ENCODE results near the gene ELFN2. TPM values are rescaled to one million over a fixed set of nuclear protein-coding genes. Genes with fewer than 3 reads are reported as not detected.

Gene ELFN2
- polyA plus RNA-seq, 1 donor from 2014 or later, result not detected

DNA sequence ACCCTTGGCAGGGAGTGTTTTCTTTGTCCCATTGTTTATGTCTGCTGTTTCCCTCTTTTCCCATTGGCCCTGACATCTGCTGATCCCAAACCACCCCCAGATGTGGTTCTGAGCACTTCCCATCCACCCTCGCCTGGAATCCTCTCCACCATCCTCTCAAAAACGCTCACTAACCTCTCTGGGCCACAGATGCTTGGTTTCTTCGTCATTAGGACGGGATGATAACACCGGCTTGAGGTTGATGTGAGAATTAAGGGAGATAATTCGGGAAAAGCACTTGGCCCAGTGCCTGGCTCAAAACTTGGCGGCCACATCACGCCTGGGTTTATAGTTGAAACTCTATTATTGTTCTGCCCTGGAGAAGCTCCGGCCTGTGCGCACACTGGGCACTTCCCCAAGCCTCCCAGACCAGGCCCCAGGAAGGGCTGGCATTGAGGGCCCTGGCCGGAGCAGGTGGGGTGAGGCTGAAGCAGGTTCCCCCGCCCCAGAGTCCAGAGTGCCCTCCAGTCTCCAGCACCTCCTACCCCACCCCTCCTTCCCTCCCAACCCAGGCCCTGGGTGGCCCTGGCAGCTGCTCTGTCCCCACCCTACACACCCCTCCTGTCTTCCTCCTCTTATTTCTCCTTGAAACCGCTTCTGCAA is 81.3 kb downstream of the ELFN2 start:
- peaks cover 3% of the 10 kb centered on the region for H3K36me3 Mint-ChIP-seq
- H3K4me1 Mint-ChIP-seq, result peaks cover 0 to 1% (median 0%) of the 10 kb centered on the region in 3 donors
- peaks cover 6% of the 10 kb centered on the region for H3K27me3 Mint-ChIP-seq
- no peak overlapping the region for H3K27ac Mint-ChIP-seq
- no peak overlapping the region for H3K4me3 Mint-ChIP-seq
- no peaks in the 10 kb centered on the region for H3K9me3 Mint-ChIP-seq

DNA sequence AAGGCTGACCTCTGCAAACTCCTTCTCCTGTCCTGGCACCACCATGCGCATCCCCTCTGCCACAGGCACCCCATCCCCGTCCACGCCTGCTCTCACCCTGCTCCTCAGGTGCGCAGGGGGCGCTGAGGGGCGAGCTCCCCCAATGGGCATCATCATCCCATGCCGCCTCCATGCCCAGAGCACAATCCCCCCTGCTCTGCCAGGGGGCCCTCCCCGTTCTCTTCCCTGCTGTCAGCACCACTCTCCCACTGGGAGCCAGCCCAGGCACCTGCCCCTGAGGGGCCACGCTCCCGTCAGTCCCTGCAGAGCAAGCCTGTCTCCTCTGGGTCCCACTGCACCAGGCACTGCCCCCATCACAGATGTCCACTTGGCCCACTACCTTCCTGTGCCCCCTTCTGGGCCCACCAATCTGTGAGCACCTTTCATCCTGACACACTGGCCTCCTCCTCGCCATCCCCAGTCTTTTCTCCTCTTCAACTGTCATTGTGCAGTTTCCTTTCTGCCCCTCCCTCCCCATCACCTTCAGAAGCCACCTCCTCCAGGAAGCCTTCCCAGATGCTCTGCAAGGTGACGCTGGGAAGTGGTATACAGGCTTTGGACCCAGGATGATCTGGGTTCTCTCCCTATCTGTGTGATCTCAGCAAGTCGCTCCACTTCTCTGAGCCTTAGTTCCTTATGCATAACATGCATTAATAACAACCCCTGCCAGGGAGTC is 82.4 kb downstream of the ELFN2 start:
- Mint-ChIP-seq H3K27me3 (peaks cover 6% of the 10 kb centered on the region), H3K9me3 (no peaks in the 10 kb centered on the region), H3K27ac (peak overlapping the region in 1 of 3 donors; percentile 67), H3K36me3 (peaks cover 3% of the 10 kb centered on the region), H3K4me3 (no peak overlapping the region), H3K4me1 (peaks cover 0 to 1% (median 0%) of the 10 kb centered on the region in 3 donors)

DNA sequence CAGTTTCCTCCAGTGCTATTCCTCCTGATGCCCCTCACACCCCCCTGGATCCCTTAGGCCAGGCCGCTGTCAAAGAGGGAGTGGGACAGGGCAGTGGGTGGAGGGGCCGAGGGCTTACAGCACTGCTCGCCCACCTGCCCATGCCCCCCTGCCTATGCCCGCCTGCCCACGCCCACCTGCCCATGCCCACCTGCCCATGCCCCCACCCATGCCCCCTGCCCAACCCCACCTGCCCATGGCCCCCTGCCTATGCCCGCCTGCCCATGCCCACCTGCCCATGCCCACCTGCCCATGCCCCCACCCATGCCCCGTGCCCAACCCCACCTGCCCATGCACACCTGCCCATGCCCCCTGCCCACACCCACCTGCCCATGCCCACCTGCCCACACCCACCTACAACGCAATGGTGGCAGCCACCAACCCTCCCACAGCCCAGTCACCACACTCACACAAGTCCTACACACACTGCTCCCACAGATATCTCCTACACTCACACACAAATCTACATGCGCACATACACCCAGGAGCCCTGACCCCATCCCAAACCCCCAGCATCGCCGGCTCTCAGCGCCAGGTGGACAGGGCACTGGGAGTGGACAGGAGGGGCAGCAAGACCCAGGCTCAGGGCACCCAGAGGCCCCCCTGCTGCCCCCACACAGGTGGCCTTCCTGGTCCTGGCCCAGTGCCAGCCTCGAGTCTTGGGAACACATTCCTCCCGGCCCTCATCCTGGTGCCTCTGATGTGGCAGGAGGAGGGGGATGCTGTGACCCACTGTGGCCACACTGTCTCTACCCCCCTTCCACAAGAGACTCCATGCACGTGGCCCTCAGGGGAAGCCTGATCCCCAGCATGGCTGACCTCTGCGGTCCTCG is 83.2 kb downstream of the ELFN2 start:
- Mint-ChIP-seq H3K4me1 (peaks cover 0 to 1% (median 0%) of the 10 kb centered on the region in 3 donors), H3K27ac (no peak overlapping the region), H3K27me3 (peaks cover 8% of the 10 kb centered on the region), H3K9me3 (no peaks in the 10 kb centered on the region), H3K36me3 (peaks cover 2% of the 10 kb centered on the region), H3K4me3 (no peak overlapping the region)

DNA sequence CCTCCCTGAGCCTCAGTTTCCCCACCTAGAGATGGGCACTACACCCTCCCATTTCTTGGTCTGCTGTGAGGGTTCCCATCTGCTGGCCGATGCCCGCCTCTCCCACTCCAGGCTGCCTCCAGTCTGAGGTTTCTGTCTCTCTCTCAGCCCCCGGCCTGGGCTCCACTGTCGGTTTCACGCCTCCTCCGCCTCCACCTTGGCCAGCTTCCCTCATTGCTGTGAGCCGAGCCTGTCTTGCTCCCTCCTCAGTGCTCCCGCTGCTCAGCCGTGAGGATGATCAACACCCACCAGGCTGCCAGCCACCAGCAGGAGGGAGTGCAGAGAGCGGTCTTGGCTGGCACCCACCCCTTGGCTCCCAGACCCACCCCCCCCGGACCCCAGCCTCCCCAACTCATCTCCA is 83.9 kb downstream of the ELFN2 start:
- Mint-ChIP-seq H3K4me1 (peaks cover 0 to 1% (median 0%) of the 10 kb centered on the region in 3 donors), H3K9me3 (no peaks in the 10 kb centered on the region), H3K4me3 (no peak overlapping the region), H3K27ac (no peak overlapping the region), H3K36me3 (peaks cover 2% of the 10 kb centered on the region), H3K27me3 (peaks cover 12% of the 10 kb centered on the region)

DNA sequence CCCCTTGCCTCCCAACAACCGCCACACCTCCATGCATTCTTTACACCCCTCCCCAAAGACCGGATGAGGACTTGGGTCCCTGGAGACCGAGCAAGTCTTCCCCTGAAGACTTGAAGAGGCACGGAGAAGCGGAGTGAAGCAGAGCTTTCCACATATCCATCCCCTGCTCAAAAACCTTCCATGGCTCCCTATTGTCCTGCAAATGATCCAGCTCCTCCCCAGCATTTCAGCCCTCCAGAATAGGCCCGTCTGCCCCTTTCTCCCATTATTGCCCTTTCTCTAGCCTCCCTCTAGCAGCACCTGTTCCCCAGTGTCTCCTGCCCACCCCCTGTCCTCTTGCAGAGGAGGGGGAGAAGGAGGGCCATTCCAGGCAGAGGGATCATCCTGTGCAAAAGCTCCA is 85.2 kb downstream of the ELFN2 start:
- H3K36me3 Mint-ChIP-seq, result peaks cover 2% of the 10 kb centered on the region
- peaks cover 17% of the 10 kb centered on the region for H3K27me3 Mint-ChIP-seq
- H3K9me3 Mint-ChIP-seq, result no peaks in the 10 kb centered on the region
- H3K4me1 Mint-ChIP-seq, result peaks cover 0 to 5% (median 2%) of the 10 kb centered on the region in 3 donors
- H3K27ac Mint-ChIP-seq, result peak overlapping the region in 1 of 3 donors; percentile 10
- no peak overlapping the region for H3K4me3 Mint-ChIP-seq

DNA sequence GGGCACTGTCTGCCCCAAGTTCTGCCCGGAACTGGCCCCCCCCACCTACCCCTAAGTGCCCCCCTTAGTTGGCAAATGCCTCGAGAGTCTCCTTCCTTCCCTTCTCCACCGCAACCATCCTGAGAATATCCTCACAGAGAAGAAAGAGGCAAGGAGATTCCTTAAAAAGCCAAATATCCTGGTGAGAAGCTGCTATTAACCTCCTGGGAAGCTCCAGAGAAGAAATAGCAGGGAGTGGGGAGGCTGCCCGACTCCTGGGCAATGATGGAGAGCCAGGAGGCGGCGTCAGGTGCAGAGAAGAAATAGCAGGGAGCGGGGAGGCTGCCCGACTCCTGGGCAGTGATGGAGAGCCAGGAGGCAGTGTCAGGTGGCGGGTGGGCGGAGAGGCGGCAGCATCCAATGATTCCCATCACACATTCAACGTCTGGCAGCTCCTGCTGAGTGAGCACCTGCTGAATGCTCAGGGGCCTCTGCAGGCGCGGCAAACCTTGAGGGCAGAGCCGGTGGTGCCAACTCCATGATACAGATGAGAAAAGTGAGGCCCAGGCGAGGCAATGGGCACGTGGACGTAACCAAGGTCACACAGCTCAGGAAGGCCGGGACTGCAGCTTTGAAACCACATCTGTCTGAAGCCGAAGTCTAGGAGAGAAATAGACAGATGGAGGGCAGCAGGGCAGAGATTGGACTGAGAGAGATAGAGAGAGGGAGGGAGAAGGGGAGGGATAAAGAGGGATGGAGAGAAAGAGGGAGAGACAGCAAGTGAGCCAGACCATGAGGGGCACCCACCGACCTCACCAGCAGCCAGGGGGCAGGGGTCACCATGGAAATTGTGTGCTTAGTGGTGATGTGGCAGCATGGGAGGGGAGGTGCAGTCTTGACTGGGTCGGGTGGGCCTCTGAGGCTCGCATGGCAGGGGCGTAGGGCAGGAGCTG is 86.7 kb downstream of the ELFN2 start:
- Mint-ChIP-seq H3K4me3 (no peak overlapping the region), H3K9me3 (no peaks in the 10 kb centered on the region), H3K27me3 (peaks cover 22% of the 10 kb centered on the region), H3K4me1 (peaks cover 0 to 8% (median 2%) of the 10 kb centered on the region in 3 donors), H3K36me3 (peaks cover 2% of the 10 kb centered on the region), H3K27ac (no peak overlapping the region)

DNA sequence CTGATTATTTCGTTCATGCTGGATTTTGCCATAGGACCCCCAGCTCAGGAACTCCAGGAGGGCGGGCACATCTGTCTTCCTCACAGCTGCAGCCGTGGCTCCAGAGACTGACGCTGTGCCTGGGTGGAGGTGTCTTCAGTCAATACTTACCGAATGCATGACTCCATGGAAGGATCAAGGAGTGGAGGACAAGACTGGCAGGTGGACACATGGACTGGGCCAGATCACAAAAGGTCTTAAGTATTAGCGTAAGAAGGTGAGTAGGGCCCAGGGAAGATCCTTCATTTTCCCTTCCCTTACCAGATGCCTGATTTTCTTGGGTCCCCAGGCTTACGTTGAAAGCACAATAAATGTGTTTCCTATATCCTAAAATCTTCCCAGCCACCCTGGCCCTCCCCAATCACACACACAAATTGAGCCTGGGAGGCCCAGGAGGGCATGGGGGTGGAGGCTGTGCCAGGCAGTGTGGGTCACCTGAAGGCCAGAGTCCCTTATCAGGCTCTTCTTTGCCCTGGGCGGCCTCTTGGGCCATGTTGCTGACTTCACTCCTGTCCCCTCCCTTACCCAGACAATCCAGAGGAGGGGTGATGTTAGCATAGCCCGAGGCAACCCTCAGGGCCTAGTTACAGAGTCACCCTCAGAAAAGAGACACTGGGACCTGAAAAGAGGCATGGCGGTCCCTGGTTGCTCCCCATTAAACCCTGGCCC is 88.6 kb downstream of the ELFN2 start:
- H3K4me1 Mint-ChIP-seq, result peaks cover 4 to 11% (median 7%) of the 10 kb centered on the region in 3 donors
- H3K4me3 Mint-ChIP-seq, result peak overlapping the region in 1 of 4 donors; percentile 70
- H3K27ac Mint-ChIP-seq, result no peak overlapping the region
- H3K9me3 Mint-ChIP-seq, result no peaks in the 10 kb centered on the region
- peaks cover 2% of the 10 kb centered on the region for H3K36me3 Mint-ChIP-seq
- peaks cover 35% of the 10 kb centered on the region for H3K27me3 Mint-ChIP-seq

DNA sequence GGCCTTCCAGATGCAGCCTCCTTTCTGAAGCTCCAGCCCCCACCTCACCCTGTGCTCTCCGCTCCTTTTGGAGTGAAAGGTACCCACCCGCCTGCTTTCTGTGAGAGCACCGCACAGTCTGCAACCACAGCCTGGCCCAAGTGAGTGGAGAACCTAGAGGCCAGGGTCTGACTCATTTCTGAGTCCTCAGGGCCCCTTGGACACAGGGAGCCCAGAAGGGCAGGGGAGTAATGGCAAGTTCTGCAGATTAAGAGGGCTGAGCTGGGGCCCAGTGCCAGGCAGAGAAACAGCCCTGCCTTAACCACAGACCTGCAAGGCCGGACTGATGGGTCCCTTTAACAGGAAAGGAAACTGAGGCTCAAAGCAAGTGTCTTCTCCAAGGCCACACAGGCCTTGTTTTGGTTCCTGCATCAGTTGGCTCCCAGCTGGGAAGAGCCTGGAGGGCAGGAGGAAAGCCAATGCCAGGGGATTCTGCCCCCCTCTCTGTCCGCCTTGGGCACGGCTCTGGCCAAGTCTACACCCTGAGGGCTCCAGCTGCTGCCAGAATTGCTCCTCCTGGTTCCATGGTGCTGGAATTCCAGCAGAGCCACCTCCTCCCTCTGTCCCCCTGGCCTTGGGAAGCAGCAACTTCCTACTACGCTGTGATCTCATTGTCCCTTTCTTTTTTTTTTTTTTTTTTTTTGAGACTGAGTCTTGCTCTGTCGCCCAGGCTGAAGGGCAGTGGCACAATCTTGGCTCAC is 89.9 kb downstream of the ELFN2 start:
- Mint-ChIP-seq H3K27ac (no peak overlapping the region), H3K36me3 (peaks cover 2% of the 10 kb centered on the region), H3K9me3 (no peaks in the 10 kb centered on the region), H3K4me1 (peaks cover 4 to 11% (median 9%) of the 10 kb centered on the region in 3 donors), H3K4me3 (peak overlapping the region in 1 of 4 donors; percentile 63), H3K27me3 (peaks cover 40% of the 10 kb centered on the region)

DNA sequence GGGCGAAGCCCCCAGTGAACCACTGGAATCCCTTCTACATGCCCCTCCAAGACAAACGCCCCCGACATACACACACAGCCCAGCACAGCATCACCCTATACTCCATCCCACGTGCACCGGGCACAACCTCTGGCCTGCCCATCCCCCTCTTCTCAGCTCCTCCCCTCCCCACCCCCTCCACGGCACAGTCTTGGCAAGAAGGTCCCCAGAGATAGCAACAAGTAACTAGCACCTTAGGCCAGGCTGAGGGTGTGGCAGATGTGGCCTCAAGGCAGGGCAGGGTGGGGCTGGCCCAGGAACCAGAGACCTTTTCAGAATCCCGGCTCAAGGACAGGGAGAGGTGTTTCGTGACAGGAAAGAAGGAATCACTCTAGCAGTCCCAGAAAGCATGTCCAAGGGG is 90.7 kb downstream of the ELFN2 start:
- Mint-ChIP-seq H3K4me1 (peaks cover 4 to 10% (median 9%) of the 10 kb centered on the region in 3 donors), H3K4me3 (no peak overlapping the region), H3K9me3 (no peaks in the 10 kb centered on the region), H3K36me3 (peaks cover 2% of the 10 kb centered on the region), H3K27me3 (peaks cover 44% of the 10 kb centered on the region), H3K27ac (no peak overlapping the region)

DNA sequence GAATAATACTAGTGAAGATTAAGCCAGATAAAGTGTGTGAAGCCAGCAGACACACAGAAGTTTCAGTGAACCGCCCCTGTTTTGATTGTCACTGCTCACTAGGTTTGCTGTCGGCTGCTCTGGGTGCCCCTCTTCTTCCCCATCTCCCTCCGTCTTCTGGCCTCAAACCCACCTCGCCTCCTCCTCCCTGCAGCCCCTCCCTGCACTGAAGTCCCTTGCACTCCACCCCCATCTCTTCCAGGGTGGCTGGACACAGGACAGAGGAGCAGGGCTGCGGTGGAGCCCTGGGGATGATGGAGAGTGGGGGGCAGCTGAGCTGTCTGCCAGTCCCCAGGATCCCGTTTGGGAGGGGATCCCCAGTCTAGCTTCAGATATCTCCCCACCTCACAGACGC is 91.5 kb downstream of the ELFN2 start:
- H3K4me1 Mint-ChIP-seq, result peaks cover 4 to 10% (median 9%) of the 10 kb centered on the region in 3 donors
- no peaks in the 10 kb centered on the region for H3K9me3 Mint-ChIP-seq
- H3K27me3 Mint-ChIP-seq, result peaks cover 44% of the 10 kb centered on the region
- peaks cover 2% of the 10 kb centered on the region for H3K36me3 Mint-ChIP-seq
- H3K27ac Mint-ChIP-seq, result no peak overlapping the region
- no peak overlapping the region for H3K4me3 Mint-ChIP-seq

DNA sequence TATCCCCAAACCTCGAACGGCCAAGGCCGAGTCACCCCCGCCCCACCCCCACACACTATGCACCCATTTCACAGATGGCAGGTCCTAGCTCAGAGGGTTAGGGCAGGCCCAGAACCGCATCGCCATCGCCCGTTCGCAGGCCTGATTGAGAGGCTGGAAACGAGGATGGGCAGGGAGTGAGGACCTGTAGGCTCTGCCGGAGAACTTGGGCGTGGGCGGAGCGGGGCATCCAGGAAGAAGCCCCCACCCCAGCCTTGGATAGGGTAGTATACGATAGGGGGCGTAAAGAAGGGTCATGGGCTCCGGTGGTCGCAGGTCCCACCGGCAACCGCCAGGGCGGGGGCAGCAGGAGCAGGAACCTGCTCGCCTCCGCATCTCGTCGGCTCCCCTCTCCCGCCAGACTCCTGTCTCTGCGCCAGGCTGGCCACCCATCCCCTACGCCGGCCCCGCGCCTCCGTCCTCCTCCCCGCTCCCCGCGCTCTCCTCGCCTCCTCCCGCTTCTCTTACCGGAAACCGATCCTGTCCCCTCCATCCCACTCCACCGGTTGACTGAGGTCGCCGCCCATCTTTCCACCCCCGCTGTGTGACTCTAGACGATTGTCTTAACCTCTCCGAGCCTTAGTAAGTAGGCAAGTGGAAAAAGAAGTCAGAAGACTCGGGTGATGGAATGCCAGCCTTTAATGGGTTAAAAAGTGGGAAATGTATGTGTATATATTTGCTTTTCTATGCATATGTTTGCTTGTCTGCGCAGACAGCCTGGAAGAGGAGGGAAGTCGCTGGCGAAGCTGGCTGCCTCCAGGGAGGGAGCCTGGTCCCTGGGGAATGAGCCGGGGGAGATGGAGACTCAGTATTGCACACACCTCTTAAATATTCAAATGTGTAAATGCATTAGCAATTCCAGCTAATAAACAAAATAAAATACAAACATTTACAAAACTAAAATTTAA is 92.1 kb downstream of the ELFN2 start:
- Mint-ChIP-seq H3K9me3 (no peaks in the 10 kb centered on the region), H3K4me3 (peak overlapping the region in 1 of 4 donors; percentile 65), H3K36me3 (peaks cover 2% of the 10 kb centered on the region), H3K27ac (peak overlapping the region in 1 of 3 donors; percentile 57), H3K27me3 (peaks cover 49% of the 10 kb centered on the region), H3K4me1 (peaks cover 4 to 10% (median 9%) of the 10 kb centered on the region in 3 donors)

DNA sequence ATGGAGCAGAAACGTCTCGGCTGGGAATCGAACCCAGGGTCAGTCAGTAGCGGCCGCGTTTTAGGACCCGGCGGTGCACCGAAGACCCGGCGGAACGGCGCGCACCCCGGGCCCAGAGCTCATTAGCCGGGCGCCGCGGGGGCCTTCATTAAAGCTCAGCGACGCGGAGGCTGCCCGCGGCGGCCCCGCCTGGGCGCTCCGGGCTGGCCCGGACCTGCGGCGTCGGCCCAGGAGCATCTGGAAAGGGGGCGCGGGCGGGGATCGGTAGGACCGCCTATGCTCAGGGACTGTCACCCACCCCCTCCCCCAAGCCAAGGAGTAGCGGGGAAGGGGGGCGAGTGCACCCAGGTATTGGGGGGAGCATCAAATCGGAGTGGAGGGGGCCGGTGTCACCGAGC is 92.8 kb downstream of the ELFN2 start:
- peaks cover 2% of the 10 kb centered on the region for H3K36me3 Mint-ChIP-seq
- H3K27me3 Mint-ChIP-seq, result peaks cover 52% of the 10 kb centered on the region
- H3K4me1 Mint-ChIP-seq, result peaks cover 4 to 10% (median 9%) of the 10 kb centered on the region in 3 donors
- no peaks in the 10 kb centered on the region for H3K9me3 Mint-ChIP-seq
- peak overlapping the region in 2 of 4 donors; percentile 72 to 77 for H3K4me3 Mint-ChIP-seq
- no peak overlapping the region for H3K27ac Mint-ChIP-seq

Data from IgD-negative memory B cell (primary cell).